ENCODE measurements around the gene RP9. TPM values are rescaled to one million over a fixed set of nuclear protein-coding genes. Genes with fewer than 3 reads are reported as not detected.
"Not testable (repeated sequence)": the region's sequence is repeated elsewhere in the genome, so short reads cannot be mapped to it uniquely, and the experiment has no call there.

Gene RP9
- total RNA-seq, 1 donor from 2014 or later: 17.5 TPM

DNA sequence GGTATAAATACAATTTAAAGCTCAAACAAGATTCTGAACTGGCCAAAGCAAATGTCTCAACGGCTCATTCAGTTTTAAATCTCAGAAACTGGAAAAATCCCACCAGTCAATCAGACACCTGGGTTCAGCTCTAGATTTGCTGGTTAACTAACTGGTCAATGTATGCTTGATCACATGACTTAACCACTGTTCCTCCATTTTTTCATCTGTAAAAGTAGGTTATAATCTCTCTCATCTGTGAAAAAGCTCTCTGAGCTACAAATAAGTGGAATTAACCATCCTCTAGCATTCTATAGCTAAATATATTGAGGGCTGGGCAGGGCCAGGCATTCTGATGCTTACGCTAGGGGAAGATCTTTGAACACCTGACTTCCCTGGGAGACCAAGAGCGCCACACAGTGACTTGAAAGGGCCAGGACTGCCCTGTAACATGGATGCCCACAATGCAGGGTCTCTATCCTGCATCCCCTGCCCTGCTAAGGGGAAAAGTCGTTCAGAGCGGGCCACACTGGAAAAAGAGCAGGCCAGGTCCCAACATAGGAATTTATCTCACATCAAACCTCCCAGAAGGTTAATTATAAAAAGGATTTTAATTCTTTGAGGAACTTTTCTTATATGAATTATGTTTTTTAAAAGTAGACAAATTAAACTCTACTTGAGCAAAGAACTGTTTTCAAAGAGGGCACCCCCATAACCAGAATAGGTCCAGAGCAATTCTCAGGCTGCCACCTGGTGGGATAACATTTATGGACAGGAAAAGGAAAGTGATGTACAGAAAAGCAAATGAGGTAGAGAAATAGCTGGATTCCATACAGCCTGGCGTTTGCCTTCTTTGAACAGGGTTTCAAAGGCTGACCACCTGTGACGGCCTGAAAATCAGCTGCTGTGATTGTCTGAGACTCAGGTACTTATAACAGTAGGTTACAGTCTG lies 1.8 kb downstream of the RP9 start:
- DNase-seq (ENCODE audit: extremely low read depth, low read depth, low spot score): no peak

DNA sequence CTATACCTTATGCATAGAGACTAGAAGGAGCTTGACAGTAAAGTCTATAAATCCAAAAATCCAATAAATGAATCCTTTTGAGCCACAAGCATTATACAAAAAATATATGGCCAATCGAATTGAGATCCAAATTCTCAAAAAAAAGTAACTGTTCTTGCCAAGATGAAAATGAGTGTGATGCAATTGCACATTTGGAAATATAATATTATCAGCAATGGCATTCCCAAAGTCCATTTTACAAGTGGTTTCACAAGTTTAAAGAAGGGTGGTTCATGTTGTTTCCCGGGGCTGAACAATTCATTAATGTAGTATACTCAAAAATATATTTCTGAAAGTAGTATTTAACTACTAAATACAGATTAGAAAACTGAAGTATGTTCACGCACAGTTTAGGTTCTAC lies 7.3 kb downstream of the RP9 start:
- no peak for DNase-seq (ENCODE audit: extremely low read depth, low read depth, low spot score)

DNA sequence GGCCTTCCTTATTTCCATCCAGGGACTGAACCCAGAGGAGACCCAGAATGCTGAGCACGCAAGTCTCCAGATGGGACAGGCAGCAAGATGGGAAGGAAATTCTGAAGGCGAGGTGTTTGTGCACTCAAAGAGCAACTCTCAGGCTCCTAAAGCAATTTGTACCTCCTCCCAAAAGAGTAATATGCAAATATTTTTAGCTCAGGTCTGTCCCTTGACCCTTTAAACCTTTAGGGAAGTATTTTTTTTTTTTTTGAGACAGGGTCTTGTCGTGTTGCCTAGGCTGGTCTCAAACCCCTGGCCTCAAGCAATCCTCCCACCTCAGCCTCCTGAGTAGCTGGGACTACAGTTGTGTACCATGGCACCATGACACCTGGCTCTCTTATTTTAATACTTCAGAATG lies 8.4 kb downstream of the RP9 start:
- DNase-seq (ENCODE audit: extremely low read depth, low read depth, low spot score): no peak

DNA sequence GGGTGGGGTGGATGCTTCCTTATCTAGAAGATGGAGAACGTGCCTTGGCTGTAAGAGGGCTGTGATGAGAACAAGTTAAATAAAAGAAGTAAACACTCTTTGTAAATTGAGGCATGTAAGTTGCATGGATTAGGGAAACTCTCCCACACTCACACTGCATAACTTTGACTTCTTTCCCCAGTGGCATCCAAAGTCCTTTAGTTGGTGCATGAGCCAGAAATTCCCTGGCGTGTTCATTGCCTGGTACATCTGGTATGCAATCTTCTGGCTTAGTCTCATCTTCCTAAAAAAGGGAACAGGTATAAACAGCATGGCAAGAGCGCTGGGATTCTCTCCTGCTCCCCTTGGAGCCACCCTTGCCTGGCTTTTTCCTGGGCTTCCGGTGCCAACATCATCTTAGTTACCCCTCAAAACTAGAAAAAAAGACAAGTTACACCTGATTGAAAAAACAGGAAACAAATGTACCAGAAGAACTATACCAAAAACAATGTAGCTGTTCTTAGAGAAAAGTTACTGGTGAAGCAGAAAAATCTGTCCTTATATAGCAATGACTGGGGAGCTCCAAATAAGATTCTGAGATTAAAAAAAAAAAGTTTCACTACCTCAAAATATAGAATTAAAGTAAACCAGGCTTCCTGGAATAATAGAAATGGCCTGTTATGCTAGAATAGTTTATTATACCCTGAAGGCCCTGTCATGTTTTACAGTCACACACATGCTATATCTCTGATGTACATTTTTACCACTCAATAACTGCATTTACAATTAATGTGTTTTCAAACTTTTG lies 9.9 kb downstream of the RP9 start:
- DNase-seq (ENCODE audit: extremely low read depth, low read depth, low spot score): no peak

DNA sequence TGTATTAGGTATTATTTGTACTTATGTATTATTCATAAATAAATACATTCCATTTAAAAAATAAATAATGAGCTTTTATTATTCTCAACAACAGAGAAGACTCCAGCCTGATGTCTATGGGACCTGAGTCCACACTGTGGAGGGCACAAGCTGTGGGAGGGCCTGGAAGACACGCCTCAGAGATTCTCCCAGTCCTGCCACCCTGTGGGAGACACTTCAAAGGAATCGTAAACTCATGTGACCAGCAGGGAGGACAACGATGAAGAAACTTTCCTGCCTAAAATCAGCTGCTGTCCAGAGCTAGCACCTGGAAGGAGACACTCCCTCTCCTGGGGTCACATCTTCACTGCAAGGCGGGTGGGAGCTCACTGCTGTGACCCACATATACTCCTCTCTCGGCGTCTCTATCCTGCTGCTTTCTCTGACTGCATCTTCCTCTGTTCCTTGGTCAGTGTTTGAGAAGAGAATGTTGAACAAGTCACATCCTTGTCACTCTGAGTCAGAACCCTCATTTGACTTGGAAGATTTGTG lies 14.4 kb downstream of the RP9 start:
- DNase-seq (ENCODE audit: extremely low read depth, low read depth, low spot score): not testable (repeated sequence)

DNA sequence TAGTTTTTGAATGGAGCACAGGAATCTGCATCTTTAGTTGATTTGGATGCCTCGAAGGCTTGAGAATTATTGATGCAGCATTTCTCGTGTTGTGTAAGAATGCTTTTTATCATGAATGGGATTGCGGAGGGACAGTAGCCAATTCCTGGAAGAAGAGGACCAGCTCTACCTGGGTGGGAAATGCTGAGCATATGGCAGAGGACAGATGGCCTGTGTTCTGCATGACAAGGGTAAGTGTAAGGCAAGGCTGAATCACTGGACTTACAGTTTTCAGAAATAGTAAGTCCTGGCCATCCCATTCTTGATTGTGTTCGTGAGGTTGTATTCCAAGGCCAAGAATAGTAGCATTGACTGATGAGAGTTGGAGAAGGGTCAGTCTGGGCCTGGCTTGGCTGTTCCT lies 15.9 kb downstream of the RP9 start:
- no peak for DNase-seq (ENCODE audit: extremely low read depth, low read depth, low spot score)

DNA sequence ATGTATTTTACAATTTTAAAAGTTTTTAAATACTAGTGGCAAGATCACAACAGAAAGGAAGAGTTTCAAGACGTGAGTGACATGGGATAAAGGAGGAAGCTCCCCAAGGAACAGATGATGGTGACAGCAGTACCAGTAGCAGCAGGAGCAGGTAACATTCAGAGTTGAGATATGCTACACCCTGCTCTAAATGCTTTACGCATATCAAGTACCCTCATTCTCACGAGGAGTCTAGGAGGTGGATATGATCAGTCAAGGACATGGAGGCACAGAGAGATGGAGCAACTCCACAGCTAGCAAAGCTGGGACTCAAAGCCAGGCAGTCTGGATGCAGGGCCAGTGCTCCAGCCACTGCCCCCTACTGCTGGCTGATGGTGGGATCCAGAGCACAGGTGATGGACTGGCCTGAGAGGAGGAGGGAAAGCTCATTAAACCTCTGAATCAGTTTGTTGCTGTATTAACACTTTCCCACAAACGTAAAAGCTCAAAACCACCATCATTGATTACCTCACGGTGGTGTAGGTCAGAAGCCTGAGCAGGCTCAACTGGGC lies 17.5 kb downstream of the RP9 start:
- no peak for DNase-seq (ENCODE audit: extremely low read depth, low read depth, low spot score)

DNA sequence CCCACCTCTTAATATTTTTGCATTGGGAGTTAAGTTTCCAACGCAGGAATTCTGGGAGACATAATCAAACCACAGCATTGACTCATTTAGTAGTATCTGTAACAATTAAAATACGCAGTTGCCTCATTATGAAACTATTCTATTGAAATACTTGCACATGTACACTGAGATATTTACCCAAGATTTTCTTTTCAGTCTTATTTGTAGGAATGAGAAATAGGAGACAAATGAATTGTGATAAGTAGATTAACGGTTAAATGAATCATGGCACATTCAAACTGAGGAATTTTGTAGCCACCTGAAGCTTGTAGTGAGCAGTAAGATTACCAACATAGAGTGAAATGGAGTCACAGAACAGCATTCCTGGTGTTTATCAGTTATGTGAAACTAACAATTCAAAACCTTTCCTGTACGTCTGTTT lies 18.1 kb downstream of the RP9 start:
- no peak for DNase-seq (ENCODE audit: extremely low read depth, low read depth, low spot score)

DNA sequence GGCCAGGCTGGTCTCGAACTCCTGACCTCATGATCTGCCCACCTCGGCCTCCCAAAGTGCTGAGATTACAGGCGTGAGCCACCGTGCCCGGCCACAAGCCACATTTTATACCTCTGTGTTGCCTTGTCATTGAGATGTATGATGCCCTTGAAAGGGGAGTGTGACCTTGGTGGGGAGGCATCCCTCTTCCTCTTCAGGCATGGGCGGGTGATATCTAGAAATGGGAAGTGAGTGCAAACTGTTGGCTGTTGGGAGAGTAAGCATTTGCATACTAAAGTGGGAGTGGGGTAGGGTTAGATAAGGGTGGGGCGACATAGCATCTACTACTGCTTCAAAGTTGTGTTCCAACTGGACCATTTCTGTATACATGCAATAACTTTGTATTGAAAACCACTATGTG lies 20.1 kb downstream of the RP9 start:
- no peak for DNase-seq (ENCODE audit: extremely low read depth, low read depth, low spot score)

DNA sequence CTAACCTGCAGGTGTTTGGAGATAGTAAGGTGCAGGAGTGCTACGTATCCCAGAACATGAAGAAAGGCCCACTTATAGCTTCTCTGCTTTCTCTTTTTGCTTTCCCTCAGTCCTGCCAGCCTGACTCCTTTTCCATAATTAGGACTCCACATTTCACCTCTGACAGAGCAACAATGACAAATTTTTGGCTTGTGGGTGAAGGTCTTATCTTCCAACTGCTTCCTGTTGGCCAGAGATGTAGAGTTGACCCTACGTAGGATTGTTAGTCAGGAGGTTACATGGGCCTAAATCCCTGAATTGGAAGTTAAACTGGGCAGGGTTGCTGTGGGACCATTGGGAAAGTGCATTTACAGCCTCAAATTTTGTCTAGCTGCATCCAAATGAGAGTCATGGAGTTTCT lies 21.3 kb downstream of the RP9 start:
- no peak for DNase-seq (ENCODE audit: extremely low read depth, low read depth, low spot score)

DNA sequence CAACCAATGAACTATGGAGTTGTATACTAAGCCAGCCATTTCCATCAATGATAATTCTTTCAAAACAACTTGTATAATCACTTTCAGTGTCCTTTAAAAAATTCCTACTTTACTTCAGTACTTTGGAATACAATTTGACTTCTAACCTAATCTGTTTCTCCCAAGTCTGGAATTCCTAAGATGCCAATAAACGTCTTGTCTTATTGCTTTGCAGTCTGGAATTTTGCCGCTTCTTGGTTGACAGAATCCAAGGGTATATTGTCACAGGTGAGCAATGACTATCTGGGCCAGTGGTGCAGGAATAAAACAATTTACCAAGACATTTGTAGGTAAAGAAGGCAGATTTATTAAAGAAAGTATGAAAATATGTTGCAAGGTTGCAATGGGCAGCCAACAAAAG lies 21.8 kb downstream of the RP9 start:
- no peak for DNase-seq (ENCODE audit: extremely low read depth, low read depth, low spot score)

DNA sequence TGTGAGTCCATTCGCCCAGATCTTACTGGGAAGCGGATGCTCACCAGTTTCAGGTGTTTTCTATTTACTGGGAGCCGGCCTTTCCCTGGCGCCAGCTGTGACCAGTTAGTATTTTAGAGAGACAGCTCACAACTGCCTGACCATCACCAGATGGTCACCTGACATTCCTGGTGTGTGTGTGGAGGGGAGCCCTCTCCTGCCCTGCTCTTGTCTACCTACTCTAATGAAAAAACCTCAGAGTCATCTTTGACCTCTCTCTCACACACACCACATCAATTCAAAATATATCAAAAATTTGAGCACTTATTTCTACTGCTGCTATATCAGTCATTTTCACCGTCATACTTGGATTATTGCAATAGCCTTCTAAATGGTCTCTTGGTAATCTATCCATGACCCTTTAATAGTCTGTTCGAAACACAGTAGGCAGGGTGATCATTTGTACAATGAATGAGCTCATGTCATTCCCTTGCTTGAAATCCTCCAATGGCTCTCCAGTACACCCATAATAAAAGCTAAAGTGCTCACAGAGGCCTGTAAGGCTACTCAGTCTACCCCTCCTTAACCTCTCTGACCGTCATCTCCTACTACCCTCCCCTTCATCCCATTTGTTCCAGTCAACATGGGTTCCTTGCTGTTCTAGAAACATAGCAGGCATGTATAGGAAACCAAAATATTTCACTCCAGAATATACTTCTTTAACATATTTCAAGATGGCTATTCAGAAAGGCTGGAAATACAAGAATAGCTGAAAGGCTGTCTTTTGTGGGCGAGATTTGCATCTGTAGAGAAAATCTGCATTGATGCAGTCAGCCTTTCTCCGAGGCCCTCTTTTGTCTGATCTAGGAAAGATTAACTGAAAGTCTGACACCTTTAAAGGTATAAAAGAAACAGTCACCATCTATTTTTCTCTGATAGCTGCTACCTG lies 29.2 kb downstream of the RP9 start:
- no peak for DNase-seq (ENCODE audit: extremely low read depth, low read depth, low spot score)

DNA sequence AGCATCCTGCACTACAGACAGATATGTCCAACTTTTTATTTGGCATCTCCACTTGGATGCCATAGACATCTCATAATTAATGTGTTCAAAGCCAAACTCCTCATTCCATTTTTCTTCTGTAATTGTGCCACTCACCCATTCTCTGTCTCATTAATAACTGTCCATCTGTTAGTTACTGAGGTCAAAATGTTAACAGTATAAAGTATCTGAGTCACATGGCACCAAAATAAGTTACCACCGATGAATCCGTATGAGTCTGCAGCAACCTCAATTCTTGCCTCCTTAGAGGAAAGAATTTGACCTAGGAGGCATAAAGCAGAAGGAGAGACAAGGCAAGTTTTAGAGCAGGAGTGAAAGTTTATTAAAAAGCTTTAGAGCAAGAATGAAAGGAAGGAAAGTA lies 30.1 kb downstream of the RP9 start:
- no peak for DNase-seq (ENCODE audit: extremely low read depth, low read depth, low spot score)

DNA sequence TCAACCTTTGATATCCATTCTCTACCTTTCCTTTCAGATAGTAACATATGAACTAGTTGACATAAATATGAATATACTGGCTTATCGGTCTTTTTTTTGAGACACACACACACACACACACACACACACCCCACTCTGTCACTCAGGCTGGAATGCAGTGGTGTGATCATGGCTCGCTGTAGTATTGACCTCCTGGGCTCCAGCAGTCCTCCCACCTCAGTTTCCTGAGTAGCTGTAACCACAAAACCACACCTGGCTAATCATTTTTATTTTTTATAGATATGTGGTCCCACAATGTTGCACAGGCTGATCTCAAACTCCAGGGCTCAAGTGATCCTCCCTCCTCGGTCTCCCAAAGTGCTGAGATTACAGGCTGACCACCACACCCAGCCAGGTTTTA lies 32.5 kb downstream of the RP9 start:
- DNase-seq (ENCODE audit: extremely low read depth, low read depth, low spot score): no peak

DNA sequence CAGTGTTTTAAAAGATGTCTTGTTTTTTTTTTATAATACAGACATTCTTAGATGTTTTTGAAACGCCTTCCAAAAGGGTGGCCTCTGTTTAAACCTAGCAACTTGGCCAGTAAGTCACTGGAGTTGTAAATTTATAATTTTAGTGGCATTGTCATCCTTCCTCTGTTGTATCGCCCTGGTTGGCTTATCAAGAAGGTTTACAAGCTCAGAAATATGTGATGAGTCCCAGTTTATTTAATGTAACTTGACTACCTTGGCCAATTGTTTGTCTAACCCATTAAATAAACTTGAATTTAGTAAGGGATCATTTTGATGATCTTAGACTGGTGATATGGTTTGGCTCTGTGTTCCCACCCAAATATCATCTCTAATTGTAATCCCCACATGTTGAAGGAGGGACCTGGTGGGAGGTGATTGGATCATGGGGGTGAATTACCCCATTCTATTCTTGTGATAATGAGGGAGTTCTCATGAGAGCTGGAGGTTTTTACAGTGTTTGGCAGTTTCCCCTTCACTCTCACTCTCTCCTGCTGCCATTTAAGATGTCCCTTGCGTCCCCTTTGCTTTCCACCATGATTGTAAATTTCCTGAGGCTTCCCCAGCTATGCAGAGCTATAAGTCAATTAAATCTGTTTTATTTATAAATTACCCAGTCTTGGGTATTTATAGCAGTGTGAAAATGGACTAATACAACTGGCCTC lies 33.2 kb downstream of the RP9 start:
- DNase-seq (ENCODE audit: extremely low read depth, low read depth, low spot score): no peak

DNA sequence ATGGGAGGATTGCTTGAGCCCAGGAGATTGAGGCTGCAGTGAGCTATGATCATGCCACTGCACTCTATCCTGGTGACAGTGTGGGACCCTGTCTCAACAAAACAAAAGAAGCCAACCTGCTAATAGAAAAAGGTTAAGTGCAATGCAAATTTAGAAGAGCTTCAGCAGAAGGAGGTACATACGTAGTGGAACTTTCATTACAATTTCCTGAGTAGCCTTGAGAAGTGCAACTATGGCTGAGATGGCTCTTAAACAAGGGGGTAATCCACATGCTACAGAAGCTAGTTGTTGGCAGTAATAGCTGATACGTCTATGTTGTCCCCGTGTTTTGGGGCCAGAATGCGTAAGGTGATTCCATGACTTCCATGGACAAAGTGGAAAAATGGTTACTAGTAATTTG lies 36.0 kb downstream of the RP9 start:
- DNase-seq (ENCODE audit: extremely low read depth, low read depth, low spot score): no peak

DNA sequence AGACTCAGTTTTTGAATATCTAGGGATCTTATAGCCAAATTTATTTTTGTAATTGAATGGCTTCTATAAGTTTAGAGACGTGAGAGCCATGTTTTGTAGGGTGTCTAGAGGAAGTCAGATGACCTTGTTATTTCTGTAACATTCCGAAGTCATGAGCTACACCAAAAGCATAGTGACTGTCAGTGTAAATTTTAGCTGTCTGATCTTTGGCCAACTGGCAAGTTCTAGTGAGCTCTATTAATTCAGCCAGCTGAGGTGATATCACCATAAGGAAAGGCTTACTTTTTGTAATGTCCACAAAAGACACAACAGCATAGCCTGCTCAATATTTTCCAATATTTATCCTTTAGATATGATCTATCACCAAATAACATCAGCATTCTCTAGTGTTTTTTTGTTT lies 36.7 kb downstream of the RP9 start:
- DNase-seq (ENCODE audit: extremely low read depth, low read depth, low spot score): no peak

DNA sequence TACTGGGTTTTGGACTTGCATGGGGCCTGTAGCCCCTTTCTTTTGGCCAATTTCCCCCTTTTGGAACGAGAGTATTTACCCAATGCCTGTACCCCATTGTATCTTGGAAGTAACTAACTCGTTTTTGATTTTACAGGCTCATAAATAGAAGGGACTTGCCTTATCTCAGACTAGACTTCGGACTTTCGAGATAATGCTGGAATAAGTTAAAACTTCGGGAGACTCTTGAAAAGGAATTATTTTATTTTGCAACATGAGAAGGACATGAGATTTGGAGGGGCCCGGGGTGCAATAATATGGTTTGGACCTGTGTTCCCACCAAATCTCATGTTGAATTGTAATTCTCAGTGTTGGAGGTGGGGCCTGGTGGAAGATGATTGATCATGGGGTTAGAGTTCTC lies 38.4 kb downstream of the RP9 start:
- no peak for DNase-seq (ENCODE audit: extremely low read depth, low read depth, low spot score)

DNA sequence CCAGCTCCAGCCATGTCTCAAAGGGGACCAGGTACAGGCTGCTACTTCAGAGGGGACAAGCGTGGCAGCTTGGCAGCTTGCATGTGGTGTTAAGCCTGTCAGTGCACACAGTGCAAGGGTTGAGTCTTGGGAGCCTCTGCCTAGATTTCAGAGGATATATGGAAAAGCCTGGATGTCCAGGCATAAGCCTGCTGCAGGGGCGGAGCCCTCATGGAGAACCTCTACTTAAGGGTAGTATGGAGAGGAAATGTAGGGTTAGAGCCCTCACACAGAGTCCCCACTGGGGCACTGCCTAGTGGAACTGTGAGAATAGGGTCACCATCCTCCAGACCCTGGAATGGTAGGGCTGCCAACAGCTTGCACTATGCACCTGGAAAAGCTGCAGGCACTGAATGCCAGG lies 38.9 kb downstream of the RP9 start:
- DNase-seq (ENCODE audit: extremely low read depth, low read depth, low spot score): no peak

DNA sequence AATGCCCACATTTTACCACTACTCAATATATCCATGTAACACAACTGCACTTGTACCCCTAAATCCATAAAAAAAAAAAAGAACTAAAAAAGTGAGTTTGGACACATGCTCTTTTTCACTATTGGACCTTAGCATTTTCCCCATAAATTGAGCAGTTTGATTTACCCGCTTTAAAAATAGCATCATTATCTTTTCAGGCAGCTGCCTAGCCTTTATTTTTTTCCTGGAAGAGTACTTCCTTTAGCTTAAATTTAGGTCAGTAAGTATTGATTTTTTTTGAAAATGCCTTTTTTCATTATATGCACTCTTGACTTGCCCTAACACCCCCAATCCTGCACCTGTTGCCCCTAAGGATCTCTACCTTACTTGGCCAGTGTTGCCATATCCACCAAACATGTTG lies 41.3 kb downstream of the RP9 start:
- DNase-seq (ENCODE audit: extremely low read depth, low read depth, low spot score): no peak
